ENCODE results near the gene SLC39A13.

The SLC39A13 gene
- 32.7 to 32.8 reads per million in 2 donors for total RNA-seq

- peak; percentile 83 to 95 (median 87) for DNase-seq
Measured at GRCh38 chr11:47407746-47408590, at the start of gene SLC39A13. Gene SLC39A13 (plus strand): TSS chr11:47408590. CDS start chr11:47410095, 1,505 bp downstream.

DNA sequence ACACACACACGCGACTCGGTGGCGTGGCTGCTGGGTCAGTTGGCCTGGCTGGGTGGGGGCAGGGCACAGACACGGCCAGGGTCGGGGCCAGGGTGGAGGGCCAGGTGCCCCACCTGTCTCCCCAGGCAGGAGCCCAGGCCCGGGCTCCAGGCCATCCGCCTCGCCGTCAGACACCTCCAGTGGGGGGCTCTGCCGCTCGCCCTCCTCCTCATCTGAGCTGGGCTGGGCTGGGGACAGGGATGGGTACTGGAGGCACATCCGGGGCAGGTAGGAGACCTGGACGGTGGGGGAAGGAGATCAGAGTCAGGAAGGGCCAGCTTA lies 49.7 kb upstream of the SLC39A13 start:
- DNase-seq = no peak

GRCh38 chr11:47359162-47359561 lies 49.2 kb upstream of the SLC39A13 start:
- DNase-seq = no peak

DNA sequence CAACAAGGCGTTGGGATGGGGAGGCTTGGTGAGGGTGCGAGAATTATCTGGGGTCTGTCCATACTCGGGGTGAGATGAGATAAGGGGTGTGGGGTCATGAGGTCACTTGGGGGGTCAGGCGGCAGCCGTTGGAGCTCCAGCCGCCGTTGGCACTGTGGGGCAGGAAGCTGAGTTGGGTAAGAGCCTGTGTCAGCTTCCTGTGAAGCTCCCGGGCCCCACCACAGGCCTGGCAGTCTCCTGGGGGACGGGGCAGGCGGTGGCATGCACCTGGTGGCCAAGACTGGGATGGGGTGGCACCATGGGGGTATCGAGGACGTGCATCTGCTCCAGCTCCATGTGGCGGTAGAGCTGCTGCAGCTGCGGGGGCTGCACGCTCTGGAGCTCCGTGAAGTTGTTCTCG lies 48.8 kb upstream of the SLC39A13 start:
- DNase-seq = peak in 1 of 5 experiments; percentile 34

- DNase-seq = no peak
Measured at GRCh38 chr11:47360341-47360740, 48.0 kb upstream of the SLC39A13 start.

GRCh38 chr11:47361419-47361818 lies 47.0 kb upstream of the SLC39A13 start:
- no peak for DNase-seq

DNA sequence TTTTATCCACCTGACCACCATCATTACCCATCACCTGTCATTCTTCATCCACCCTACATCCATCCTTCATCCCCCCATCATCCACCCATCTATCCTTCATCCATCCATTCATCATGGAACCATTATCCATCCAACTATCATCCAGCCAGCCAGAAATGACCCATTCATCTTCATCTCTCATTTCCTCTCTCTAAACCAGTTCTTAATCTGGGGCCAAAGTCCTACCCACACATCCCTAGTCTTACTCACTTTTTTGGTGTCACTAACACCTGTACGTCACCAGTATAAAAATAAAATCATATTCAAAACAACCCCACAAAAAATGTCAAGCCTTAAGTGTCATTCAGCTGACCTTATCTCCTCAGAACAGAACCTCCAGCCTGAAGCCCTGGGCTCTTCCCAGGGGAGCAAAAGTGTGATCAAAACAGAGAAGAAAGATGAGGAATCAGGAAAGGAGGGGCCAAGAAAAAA lies 42.3 kb upstream of the SLC39A13 start:
- no peak for DNase-seq

- no peak for DNase-seq
Measured at GRCh38 chr11:47369676-47370075, 38.7 kb upstream of the SLC39A13 start.

- no peak for DNase-seq
Measured at GRCh38 chr11:47372422-47372821, 36.0 kb upstream of the SLC39A13 start.

GRCh38 chr11:47373876-47374719 lies 34.3 kb upstream of the SLC39A13 start:
- DNase-seq = peak; percentile 64 to 79 (median 76)

- no peak for DNase-seq
Measured at GRCh38 chr11:47374720-47375019, 33.7 kb upstream of the SLC39A13 start.

- no peak for DNase-seq
Measured at GRCh38 chr11:47375020-47375419, 33.4 kb upstream of the SLC39A13 start.

DNA sequence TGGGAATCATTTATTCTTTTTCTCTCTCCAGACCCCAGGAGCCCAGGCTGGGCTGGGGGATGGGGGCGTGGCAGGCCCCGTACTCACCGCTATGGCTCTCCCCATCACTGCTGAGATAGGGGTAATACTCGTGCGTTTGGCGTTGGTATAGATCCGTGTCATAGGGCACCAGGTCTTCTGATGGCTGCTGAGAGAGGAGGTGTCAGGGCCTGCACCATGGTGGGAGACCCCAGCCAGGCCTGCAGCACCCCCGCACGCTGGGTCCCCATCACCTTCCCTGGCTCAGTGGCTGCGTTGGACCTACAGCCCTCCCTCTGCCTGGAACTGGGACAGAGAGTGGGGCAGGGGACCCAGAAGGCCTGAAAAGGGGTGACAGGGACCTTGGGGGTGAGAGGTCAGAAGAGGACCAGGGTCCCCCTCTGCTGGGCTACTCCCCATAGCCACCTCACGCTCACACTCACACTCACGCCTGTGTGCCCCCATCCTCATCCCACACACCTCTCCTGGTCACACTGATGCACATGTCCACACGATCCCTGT lies 32.8 kb upstream of the SLC39A13 start:
- DNase-seq = no peak

DNA sequence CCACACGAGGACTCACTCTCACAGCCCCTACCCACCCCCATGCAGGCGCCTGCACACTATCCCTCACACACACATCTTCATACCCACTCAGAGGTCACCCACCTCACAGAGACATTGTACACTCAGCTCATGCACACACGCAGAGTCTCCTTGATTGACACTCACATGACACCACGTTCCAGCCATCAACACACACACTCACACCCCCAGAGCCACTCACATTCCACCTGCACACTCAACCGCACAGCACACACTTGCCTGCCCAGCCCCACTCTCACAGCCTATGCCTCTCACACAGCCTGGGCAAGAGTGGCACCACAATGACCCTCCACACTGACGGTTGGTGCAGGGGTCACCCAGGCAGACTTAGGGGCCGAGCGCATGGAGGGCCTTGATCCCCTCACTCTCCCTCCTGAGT lies 32.3 kb upstream of the SLC39A13 start:
- DNase-seq = no peak

GRCh38 chr11:47376525-47377371 lies 31.6 kb upstream of the SLC39A13 start:
- DNase-seq = no peak

DNA sequence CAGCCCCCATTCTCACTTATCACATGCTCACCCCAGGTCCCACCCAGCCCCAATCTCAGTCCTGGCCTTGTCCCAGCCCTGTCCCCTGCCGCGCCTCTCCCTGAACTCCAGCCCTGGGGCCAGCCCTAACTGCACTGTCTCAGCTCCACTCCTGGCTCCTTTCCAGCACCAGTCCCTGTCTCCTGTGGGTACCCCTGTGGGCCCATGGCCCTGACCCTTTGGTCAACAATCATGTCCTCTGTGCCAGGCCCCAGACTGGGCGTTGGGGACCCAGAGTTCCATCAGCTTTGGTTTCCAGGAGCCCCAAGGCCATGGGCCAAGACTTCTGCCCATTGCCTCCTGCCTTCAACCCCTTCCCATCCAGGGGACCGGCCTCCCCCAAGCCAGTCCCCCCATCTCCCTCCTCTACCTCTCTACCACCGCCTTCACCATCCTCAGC lies 30.8 kb upstream of the SLC39A13 start:
- DNase-seq = no peak

DNA sequence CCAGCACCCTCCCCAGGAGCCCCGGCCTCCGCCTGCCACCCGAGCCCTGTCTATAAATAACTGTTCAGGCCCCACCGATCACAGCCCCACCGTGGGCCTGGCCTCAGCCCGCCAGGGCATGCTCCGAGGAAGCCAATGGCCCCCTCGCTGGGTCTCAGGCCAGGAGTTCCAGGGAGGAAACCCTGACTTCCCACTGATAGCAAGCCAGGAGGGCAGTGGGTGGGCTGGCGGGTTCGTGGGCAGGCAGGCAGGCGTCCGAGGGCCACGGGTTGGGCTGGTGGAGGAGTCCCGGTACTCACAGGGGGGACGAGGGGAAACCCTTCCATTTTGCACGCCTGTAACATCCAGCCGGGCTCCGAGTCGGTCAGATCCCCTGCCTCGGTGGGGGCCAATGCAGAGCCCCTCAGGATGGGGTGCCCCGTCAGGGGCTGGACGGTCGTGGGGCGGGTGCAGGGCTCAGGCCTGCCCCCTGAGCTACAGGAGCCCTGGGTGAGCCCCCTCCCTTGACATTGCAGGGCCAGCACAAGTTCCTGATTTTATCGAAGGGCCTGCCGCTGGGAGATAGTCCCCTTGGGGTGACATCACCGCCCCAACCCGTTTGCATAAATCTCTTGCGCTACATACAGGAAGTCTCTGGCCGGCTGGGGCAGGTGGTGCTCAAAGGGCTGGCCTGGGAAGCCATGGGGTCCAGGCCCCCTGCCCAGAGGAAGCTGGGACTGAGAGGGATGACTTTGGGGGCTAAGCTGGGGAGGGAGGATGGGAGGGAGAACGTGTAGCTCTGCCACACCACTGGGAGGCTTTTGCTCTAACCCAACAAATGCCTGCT lies 30.2 kb upstream of the SLC39A13 start, which contains the start of gene SPI1:
TSS of gene SPI1 (minus strand) at position 538 of the 826 bp plus-strand sequence. CDS start at position 344, 194 bp downstream.
- DNase-seq = no peak

DNA sequence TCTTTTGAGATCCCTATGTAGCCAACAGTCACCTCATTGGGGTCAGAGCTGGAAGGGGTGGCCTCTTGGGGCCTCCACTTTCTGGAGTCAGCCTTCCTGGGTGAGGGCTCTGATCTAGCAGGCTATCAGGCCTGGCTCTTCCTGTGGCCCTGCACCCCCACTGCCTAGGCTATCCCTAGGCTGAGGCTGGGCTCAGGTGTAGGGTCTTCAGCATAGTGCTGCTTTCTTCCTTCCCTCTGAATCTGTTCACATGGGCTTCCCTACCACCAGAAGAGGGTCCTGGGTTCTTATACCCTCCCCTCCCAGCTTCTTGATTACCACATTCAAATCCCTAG lies 29.6 kb upstream of the SLC39A13 start:
- no peak for DNase-seq

- DNase-seq = no peak
Measured at GRCh38 chr11:47379317-47379716, 29.1 kb upstream of the SLC39A13 start.

- no peak for DNase-seq
Measured at GRCh38 chr11:47380078-47380477, 28.3 kb upstream of the SLC39A13 start.

DNA sequence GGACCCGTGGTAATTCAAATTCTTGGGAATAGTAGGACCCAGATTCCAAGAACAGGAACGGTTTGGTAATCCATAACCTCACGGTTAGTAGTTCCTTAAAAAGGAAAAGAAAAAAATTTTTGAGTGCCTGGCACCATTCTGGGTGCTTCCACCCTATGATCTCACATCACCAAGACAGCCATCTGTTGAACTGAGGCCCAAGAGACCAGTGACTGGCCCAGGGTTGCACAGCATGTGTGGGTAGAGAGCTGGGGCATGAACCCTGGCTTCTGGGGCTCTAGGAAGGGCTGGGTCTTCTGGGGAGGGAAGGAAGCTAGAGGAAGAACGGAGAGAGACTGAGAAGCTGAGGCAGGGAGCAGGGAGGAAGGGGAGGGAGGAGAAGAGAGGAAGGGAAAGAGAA lies 25.3 kb upstream of the SLC39A13 start:
- DNase-seq = no peak

DNA sequence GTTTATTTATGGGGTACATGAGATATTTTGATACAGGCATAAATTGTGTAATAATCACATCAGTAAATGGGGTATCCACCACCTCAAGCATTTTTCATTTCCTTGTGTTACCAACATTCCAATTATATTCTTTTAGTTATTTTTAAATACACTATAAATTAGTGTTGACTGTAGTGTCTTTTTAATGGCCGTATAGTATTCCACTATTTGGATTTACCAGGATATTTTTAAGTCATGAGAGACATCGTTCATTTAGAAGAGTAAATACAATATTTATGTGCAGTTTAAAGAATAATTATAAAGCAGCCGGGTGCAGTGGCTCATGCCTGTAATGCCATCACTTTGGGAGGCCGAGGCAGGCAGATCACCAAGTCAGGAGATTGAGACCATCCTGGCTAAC lies 23.9 kb upstream of the SLC39A13 start:
- no peak for DNase-seq

Data from T-helper 2 cell (primary cell).